22Rv1 (cell line): ENCODE results near the gene ACER3.

Experiments used
- CTCF ChIP-seq: fragments of 450-650 bp; IDR thresholded peaks from 2 replicates; pipeline ENCODE4 v1.5.1; 2017; ENCODE audit warnings: mild to moderate bottlenecking
- ZFX ChIP-seq: fragments of 450-650 bp; IDR thresholded peaks from 2 replicates; pipeline ENCODE4 v1.6.1; 2017; ENCODE audit warnings: antibody characterized with exemption, borderline replicate concordance

- TF ChIP-seq CTCF (no peak), ZFX (no peak)
These were observed 34.9 kb upstream of the ACER3 start for GRCh38 chr11:76825726-76826396.
